H1 (cell line): ENCODE measurements around the gene STT3B. TPM values are rescaled to one million over a fixed set of nuclear protein-coding genes. Genes with fewer than 3 reads are reported as not detected.
A peak's percentile ranks its signal among the peaks of the same experiment; 100 is the strongest.

Experiments used
- CBX8 ChIP-seq: fragments of 300-800, 300-1000 bp; sonication (generic); IDR thresholded peaks from 2 replicates; pipeline ENCODE4 v1.7.1; 2016; ENCODE audit warnings: low read depth, low read length, borderline replicate concordance
- CREB1 ChIP-seq: IDR thresholded peaks from 2 replicates; pipeline ENCODE4 v1.6.1; 2012; ENCODE audit warnings: inconsistent platforms
- GTF2F1 ChIP-seq: IDR thresholded peaks from 2 replicates; pipeline ENCODE4 v1.6.1; 2012; ENCODE audit warnings: low read depth, low read length, improper control_type of control experiment, borderline replicate concordance
- POLR2A ChIP-seq, 2 experiments: IDR thresholded peaks; 1 replicate in 1 of 2; 2 replicates in 1 of 2; pipeline ENCODE4 v1.6.1; 2011; ENCODE audit warnings: low read depth in 2 of 2, low read length in 2 of 2, mild to moderate bottlenecking in 2 of 2; ENCODE audit errors: control extremely low read depth in 1 of 2
- RNF2 ChIP-seq: fragments of 200-900, 300-1000 bp; sonication (generic); IDR thresholded peaks from 2 replicates; pipeline ENCODE4 v1.7.1; 2016; ENCODE audit warnings: borderline replicate concordance, low read depth, mild to moderate bottlenecking, antibody characterized with exemption, low read length; ENCODE audit not compliant: poor library complexity, severe bottlenecking; ENCODE audit errors: missing control alignments
- SP4 ChIP-seq: IDR thresholded peaks from 2 replicates; pipeline ENCODE4 v1.6.1; 2012; ENCODE audit warnings: low read length, inconsistent platforms
- YY1 ChIP-seq: IDR thresholded peaks from 2 replicates; pipeline ENCODE4 v1.6.1; 2011; ENCODE audit warnings: low read depth, mild to moderate bottlenecking, low read length
- polyA plus RNA-seq, 7 experiments: library from polyadenylated mRNA; depleted of rRNA in 3 of 7; stranded (reverse) in 5 of 7; unstranded in 2 of 7; fragments of >200 nt in 5 of 7; fragments of 200-250 nt in 2 of 7; gene quantifications; 1 replicate in 5 of 7; 2 replicates in 1 of 7; 4 replicates in 1 of 7; pipeline versions ENCODE4 v1.2.1 to v1.2.3, GENCODE V29; 2011 to 2013; ENCODE audit warnings: missing spikeins in 2 of 7, mixed read lengths in 2 of 7
- total RNA-seq: library from RNA; stranded (reverse); fragmentation: NEBNext Ultra II Directional; extraction: Animal tissue kit (Norgen Biotek cat#: 25700); gene quantifications from 2 replicates; pipeline ENCODE4 v1.2.1, GENCODE V29; 2021
- TF ChIP-seq, protein P1 (sequence below): fragments of 300-600 bp; sonication (generic); IDR thresholded peaks from 2 replicates; pipeline ENCODE4 v1.7.1; 2012; ENCODE audit warnings: low read length, moderate library complexity, mild to moderate bottlenecking, inconsistent platforms; ENCODE audit not compliant: insufficient replicate concordance
- TF ChIP-seq, protein P2 (sequence below), 3 experiments: IDR thresholded peaks; 1 replicate in 2 of 3; 2 replicates in 1 of 3; pipeline versions ENCODE4 v1.5.1 to v1.6.1; 2011; ENCODE audit warnings: low read length in 3 of 3, mild to moderate bottlenecking in 3 of 3, inconsistent platforms in 2 of 3, low read depth in 1 of 3, moderate library complexity in 1 of 3; ENCODE audit not compliant: insufficient read depth in 1 of 3; ENCODE audit errors: control extremely low read depth in 1 of 3

Gene STT3B
- total and polyA plus RNA-seq, 2 of the 8 experiments (the other 6 are each of a cell fraction or from before 2014, with no cell fraction given), result 43.5 to 134 TPM

DNA sequence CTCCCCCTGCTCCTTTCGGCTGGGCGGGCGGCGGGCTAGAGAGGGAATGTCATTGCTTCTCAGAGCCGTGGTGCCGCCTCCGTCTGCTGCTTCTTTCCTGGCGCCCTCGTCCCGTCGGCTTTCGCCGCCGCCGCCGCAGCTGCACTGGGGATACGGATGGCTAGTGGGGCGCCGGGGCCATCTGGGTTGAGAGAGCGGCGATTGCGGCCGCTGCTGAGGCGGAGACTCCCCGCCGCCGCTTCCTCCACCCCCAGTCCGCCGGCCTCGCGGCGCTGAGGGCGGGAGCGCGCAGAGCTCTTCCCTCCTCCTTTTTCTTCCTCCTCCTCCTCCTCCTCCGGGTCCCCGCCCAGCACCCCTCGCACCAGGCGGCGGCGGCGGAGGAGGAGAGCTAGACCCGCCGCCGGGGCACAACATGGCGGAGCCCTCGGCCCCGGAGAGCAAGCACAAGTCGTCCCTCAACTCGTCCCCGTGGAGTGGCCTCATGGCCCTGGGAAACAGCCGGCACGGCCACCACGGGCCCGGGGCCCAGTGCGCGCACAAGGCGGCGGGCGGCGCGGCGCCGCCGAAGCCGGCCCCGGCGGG, at the start of gene STT3B (continued):
- TF ChIP-seq YY1 (peak; percentile 71), CBX8 (no peak), SP4 (no peak), GTF2F1 (no peak), POLR2A (IDR thresholded peaks at IDR 0.05; ENCODE audit: control extremely low read depth in 1 of 2, low read depth in 2 of 2, low read length in 2 of 2) (peak; percentile 10 to 93), RNF2 (no peak), CREB1 (no peak)
- TF ChIP-seq, protein P1, sequence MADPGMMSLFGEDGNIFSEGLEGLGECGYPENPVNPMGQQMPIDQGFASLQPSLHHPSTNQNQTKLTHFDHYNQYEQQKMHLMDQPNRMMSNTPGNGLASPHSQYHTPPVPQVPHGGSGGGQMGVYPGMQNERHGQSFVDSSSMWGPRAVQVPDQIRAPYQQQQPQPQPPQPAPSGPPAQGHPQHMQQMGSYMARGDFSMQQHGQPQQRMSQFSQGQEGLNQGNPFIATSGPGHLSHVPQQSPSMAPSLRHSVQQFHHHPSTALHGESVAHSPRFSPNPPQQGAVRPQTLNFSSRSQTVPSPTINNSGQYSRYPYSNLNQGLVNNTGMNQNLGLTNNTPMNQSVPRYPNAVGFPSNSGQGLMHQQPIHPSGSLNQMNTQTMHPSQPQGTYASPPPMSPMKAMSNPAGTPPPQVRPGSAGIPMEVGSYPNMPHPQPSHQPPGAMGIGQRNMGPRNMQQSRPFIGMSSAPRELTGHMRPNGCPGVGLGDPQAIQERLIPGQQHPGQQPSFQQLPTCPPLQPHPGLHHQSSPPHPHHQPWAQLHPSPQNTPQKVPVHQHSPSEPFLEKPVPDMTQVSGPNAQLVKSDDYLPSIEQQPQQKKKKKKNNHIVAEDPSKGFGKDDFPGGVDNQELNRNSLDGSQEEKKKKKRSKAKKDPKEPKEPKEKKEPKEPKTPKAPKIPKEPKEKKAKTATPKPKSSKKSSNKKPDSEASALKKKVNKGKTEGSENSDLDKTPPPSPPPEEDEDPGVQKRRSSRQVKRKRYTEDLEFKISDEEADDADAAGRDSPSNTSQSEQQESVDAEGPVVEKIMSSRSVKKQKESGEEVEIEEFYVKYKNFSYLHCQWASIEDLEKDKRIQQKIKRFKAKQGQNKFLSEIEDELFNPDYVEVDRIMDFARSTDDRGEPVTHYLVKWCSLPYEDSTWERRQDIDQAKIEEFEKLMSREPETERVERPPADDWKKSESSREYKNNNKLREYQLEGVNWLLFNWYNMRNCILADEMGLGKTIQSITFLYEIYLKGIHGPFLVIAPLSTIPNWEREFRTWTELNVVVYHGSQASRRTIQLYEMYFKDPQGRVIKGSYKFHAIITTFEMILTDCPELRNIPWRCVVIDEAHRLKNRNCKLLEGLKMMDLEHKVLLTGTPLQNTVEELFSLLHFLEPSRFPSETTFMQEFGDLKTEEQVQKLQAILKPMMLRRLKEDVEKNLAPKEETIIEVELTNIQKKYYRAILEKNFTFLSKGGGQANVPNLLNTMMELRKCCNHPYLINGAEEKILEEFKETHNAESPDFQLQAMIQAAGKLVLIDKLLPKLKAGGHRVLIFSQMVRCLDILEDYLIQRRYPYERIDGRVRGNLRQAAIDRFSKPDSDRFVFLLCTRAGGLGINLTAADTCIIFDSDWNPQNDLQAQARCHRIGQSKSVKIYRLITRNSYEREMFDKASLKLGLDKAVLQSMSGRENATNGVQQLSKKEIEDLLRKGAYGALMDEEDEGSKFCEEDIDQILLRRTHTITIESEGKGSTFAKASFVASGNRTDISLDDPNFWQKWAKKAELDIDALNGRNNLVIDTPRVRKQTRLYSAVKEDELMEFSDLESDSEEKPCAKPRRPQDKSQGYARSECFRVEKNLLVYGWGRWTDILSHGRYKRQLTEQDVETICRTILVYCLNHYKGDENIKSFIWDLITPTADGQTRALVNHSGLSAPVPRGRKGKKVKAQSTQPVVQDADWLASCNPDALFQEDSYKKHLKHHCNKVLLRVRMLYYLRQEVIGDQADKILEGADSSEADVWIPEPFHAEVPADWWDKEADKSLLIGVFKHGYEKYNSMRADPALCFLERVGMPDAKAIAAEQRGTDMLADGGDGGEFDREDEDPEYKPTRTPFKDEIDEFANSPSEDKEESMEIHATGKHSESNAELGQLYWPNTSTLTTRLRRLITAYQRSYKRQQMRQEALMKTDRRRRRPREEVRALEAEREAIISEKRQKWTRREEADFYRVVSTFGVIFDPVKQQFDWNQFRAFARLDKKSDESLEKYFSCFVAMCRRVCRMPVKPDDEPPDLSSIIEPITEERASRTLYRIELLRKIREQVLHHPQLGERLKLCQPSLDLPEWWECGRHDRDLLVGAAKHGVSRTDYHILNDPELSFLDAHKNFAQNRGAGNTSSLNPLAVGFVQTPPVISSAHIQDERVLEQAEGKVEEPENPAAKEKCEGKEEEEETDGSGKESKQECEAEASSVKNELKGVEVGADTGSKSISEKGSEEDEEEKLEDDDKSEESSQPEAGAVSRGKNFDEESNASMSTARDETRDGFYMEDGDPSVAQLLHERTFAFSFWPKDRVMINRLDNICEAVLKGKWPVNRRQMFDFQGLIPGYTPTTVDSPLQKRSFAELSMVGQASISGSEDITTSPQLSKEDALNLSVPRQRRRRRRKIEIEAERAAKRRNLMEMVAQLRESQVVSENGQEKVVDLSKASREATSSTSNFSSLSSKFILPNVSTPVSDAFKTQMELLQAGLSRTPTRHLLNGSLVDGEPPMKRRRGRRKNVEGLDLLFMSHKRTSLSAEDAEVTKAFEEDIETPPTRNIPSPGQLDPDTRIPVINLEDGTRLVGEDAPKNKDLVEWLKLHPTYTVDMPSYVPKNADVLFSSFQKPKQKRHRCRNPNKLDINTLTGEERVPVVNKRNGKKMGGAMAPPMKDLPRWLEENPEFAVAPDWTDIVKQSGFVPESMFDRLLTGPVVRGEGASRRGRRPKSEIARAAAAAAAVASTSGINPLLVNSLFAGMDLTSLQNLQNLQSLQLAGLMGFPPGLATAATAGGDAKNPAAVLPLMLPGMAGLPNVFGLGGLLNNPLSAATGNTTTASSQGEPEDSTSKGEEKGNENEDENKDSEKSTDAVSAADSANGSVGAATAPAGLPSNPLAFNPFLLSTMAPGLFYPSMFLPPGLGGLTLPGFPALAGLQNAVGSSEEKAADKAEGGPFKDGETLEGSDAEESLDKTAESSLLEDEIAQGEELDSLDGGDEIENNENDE, result no peak
- TF ChIP-seq, protein P2, sequence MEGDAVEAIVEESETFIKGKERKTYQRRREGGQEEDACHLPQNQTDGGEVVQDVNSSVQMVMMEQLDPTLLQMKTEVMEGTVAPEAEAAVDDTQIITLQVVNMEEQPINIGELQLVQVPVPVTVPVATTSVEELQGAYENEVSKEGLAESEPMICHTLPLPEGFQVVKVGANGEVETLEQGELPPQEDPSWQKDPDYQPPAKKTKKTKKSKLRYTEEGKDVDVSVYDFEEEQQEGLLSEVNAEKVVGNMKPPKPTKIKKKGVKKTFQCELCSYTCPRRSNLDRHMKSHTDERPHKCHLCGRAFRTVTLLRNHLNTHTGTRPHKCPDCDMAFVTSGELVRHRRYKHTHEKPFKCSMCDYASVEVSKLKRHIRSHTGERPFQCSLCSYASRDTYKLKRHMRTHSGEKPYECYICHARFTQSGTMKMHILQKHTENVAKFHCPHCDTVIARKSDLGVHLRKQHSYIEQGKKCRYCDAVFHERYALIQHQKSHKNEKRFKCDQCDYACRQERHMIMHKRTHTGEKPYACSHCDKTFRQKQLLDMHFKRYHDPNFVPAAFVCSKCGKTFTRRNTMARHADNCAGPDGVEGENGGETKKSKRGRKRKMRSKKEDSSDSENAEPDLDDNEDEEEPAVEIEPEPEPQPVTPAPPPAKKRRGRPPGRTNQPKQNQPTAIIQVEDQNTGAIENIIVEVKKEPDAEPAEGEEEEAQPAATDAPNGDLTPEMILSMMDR (IDR thresholded peaks at IDR 0.05; ENCODE audit: control extremely low read depth in 1 of 3, insufficient read depth in 1 of 3, low read depth in 1 of 3, low read length in 3 of 3), result no peak
